CD14-positive monocyte (primary cell): ENCODE results near the gene BRDT. TPM values are rescaled to one million over a fixed set of nuclear protein-coding genes. Genes with fewer than 3 reads are reported as not detected.

Experiments used
- DNase-seq, 3 donors: peaks; one replicate each; pipeline ENCODE4 v3.0.0-alpha.2; 2011 to 2022
- H2AFZ ChIP-seq: 2 replicates; pipeline ENCODE4 v1.6.0; 2012; ENCODE audit warnings: mild to moderate bottlenecking, low read depth, low read length, inconsistent platforms; ENCODE audit not compliant: insufficient read depth, poor library complexity, severe bottlenecking
- H3K27ac ChIP-seq, 2 donors: 1 replicate in 1 of 2; 2 replicates in 1 of 2; pipeline ENCODE4 v1.5.1; 2012 to 2013; ENCODE audit warnings: low read length in 2 of 2, control low read depth in 1 of 2, inconsistent platforms in 1 of 2, low read depth in 1 of 2, mild to moderate bottlenecking in 1 of 2
- H3K27me3 ChIP-seq, 2 donors: one replicate each; pipeline versions ENCODE4 v1.6.0 to v1.6.1; 2011 to 2013; ENCODE audit warnings: low read length in 2 of 2; ENCODE audit not compliant: control insufficient read depth in 2 of 2, insufficient read depth in 2 of 2
- H3K36me3 ChIP-seq, 2 donors: replicated peaks in 1 of 2; 1 replicate in 1 of 2; 2 replicates in 1 of 2; pipeline versions ENCODE4 v1.5.1 to v1.6.1; 2012 to 2013; ENCODE audit warnings: low read length in 2 of 2, control low read depth in 1 of 2, inconsistent platforms in 1 of 2, mild to moderate bottlenecking in 1 of 2; ENCODE audit not compliant: insufficient read depth in 2 of 2, control insufficient read depth in 1 of 2
- H3K4me1 ChIP-seq, 2 donors: 1 replicate in 1 of 2; 2 replicates in 1 of 2; pipeline versions ENCODE4 v1.5.1 to v1.6.1; 2012 to 2013; ENCODE audit warnings: low read length in 2 of 2, control low read depth in 1 of 2, inconsistent platforms in 1 of 2, mild to moderate bottlenecking in 1 of 2, moderate library complexity in 1 of 2; ENCODE audit not compliant: insufficient read depth in 2 of 2, control insufficient read depth in 1 of 2
- H3K4me2 ChIP-seq: replicated peaks from 2 replicates; pipeline ENCODE3; 2012; ENCODE audit warnings: low read length, moderate library complexity, mild to moderate bottlenecking; ENCODE audit not compliant: poor library complexity, severe bottlenecking; ENCODE audit errors: extremely low read depth
- H3K4me3 ChIP-seq, 3 experiments: fragments of 200-600 bp in 1 of 3; sonication (generic) in 1 of 3; replicated peaks in 1 of 3; 1 replicate in 2 of 3; 2 replicates in 1 of 3; pipeline ENCODE4 v1.5.1; 2011 to 2013; ENCODE audit warnings: low read length in 3 of 3, mild to moderate bottlenecking in 3 of 3, control low read depth in 2 of 3, low read depth in 2 of 3, inconsistent platforms in 1 of 3, moderate library complexity in 1 of 3
- H3K79me2 ChIP-seq: 2 replicates; pipeline ENCODE4 v1.6.0; 2012; ENCODE audit warnings: mild to moderate bottlenecking, control low read depth, inconsistent platforms, low read length, moderate library complexity; ENCODE audit not compliant: insufficient read depth
- H3K9ac ChIP-seq: 2 replicates; pipeline ENCODE4 v1.6.0; 2017; ENCODE audit warnings: low read length, mild to moderate bottlenecking; ENCODE audit not compliant: insufficient read depth, poor library complexity, severe bottlenecking
- H3K9me3 ChIP-seq, 2 donors: replicated peaks in 1 of 2; 1 replicate in 1 of 2; 2 replicates in 1 of 2; pipeline versions ENCODE4 v1.5.1 to v1.6.1; 2012 to 2013; ENCODE audit warnings: low read length in 2 of 2, control low read depth in 1 of 2; ENCODE audit not compliant: control insufficient read depth in 1 of 2, insufficient read depth in 1 of 2
- H4K20me1 ChIP-seq: 2 replicates; pipeline ENCODE4 v1.6.0; 2012; ENCODE audit warnings: mild to moderate bottlenecking, low read length, control low read depth, moderate library complexity; ENCODE audit not compliant: insufficient read depth
- H3K27ac Mint-ChIP-seq, 7 donors: one replicate each; pipeline ENCODE4 v1.8.0; 2020; ENCODE audit warnings: mild to moderate bottlenecking in 7 of 7, mixed read lengths in 7 of 7, moderate library complexity in 6 of 7, inconsistent platforms in 2 of 7
- H3K27me3 Mint-ChIP-seq, 3 donors: one replicate each; pipeline ENCODE4 v1.8.0; 2021 to 2022; ENCODE audit warnings: low read depth in 3 of 3, mild to moderate bottlenecking in 3 of 3, mixed read lengths in 3 of 3, moderate library complexity in 3 of 3, inconsistent platforms in 1 of 3
- H3K36me3 Mint-ChIP-seq, 2 donors: one replicate each; pipeline ENCODE4 v1.8.0; 2020; ENCODE audit warnings: mixed read lengths in 2 of 2, inconsistent platforms in 1 of 2, mild to moderate bottlenecking in 1 of 2
- H3K4me1 Mint-ChIP-seq: one replicate; pipeline ENCODE4 v1.8.0; 2020; ENCODE audit warnings: mild to moderate bottlenecking, mixed read lengths
- H3K4me3 Mint-ChIP-seq, 2 donors: one replicate each; pipeline ENCODE4 v1.8.0; 2020; ENCODE audit warnings: mild to moderate bottlenecking in 2 of 2, mixed read lengths in 2 of 2, moderate library complexity in 1 of 2
- H3K9me3 Mint-ChIP-seq, 7 donors: one replicate each; pipeline ENCODE4 v1.8.0; 2020 to 2022; ENCODE audit warnings: mixed read lengths in 7 of 7, mild to moderate bottlenecking in 6 of 7, moderate library complexity in 6 of 7, inconsistent platforms in 2 of 7
- WGBS: methylation state at CpG from one replicate; pipeline ENCODE4 v1.1.5; 2013; ENCODE audit warnings: missing lambda C conversion rate; ENCODE audit not compliant: insufficient coverage; 5-methylcytosine and 5-hydroxymethylcytosine counted together
- intact Hi-C, 2 donors: fragments of 100-400 bp; cut with micrococcal nuclease; formaldehyde crosslinking; loops; one replicate each; pipeline versions ENCODE4 v1.15.0 to v1.15.1; 2023
- polyA plus RNA-seq, 3 donors: library from polyadenylated mRNA; depleted of rRNA in 1 of 3; unstranded in 2 of 3; stranded (reverse) in 1 of 3; fragments of 300-500 nt in 2 of 3; fragments of >200 nt in 1 of 3; fragmentation: Illumina TruSeq in 2 of 3; gene quantifications; 1 replicate in 2 of 3; 2 replicates in 1 of 3; pipeline ENCODE4 v1.2.3, GENCODE V29; 2012 to 2021
- TF ChIP-seq, protein P1 (sequence below): fragments of 200-600 bp; IDR thresholded peaks from one replicate; pipeline ENCODE4 v1.8.0; 2022; ENCODE audit warnings: antibody characterized with exemption, mild to moderate bottlenecking

The BRDT gene
- polyA plus RNA-seq, 3 donors = not detected

DNA sequence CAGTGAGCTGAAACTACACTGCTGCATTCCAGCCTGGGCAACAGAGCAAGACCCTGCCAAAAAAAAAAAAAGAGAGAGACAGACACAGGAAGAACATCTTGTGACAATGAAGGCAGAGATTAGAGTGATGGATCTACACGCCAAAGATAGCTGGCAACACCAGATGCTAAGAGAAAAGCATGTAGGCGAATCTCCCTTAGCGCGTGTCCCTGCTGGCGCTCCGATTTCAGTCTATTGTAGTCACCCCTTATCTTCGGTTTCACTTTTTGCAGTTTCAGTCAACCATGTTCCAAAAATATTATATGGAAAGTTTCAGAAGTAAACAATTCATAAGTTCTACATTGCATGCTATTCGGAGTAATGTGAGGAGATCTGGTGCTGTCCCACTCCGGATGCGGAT, 11.6 kb upstream of the BRDT start:
- no CpG with 5 or more reads among the region's 10 CpGs for WGBS

DNA sequence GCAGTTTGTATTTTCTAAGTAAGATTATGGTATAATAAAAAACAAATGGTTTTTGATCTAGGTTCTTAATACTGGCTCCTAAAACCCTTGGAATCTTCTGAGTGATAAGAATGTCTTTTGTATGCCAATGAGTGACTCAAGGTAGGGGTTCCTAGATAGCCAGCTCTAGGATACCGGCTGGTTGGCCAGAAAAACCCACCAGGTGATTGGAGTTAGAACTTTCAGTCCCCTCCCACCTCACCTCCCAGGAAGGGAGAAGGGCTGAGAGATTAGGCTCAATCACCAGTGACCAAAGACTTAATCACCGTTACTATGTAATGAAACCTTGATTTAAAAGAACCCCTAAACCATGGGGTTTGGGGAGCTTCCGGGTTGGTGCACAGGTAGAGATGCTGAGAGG, 8.7 kb upstream of the BRDT start:
- H3K27ac ChIP-seq = no peak overlapping the region
- H4K20me1 ChIP-seq = no peaks in the 10 kb centered on the region
- H3K36me3 Mint-ChIP-seq = no peaks in the 10 kb centered on the region
- no peak overlapping the region for H3K9ac ChIP-seq
- TF ChIP-seq, protein P1, sequence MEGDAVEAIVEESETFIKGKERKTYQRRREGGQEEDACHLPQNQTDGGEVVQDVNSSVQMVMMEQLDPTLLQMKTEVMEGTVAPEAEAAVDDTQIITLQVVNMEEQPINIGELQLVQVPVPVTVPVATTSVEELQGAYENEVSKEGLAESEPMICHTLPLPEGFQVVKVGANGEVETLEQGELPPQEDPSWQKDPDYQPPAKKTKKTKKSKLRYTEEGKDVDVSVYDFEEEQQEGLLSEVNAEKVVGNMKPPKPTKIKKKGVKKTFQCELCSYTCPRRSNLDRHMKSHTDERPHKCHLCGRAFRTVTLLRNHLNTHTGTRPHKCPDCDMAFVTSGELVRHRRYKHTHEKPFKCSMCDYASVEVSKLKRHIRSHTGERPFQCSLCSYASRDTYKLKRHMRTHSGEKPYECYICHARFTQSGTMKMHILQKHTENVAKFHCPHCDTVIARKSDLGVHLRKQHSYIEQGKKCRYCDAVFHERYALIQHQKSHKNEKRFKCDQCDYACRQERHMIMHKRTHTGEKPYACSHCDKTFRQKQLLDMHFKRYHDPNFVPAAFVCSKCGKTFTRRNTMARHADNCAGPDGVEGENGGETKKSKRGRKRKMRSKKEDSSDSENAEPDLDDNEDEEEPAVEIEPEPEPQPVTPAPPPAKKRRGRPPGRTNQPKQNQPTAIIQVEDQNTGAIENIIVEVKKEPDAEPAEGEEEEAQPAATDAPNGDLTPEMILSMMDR = no peak
- no peaks in the 10 kb centered on the region for H3K27me3 ChIP-seq
- H3K36me3 ChIP-seq = no peaks in the 10 kb centered on the region
- H3K4me1 ChIP-seq = no peaks in the 10 kb centered on the region
- peaks cover 0 to 5% of the 10 kb centered on the region in 2 donors for H3K9me3 ChIP-seq
- intact Hi-C loops = no loop called here
- no peak overlapping the region for H3K4me3 Mint-ChIP-seq
- no peak overlapping the region for H3K4me3 ChIP-seq
- H3K9me3 Mint-ChIP-seq = peaks cover 0 to 22% (median 13%) of the 10 kb centered on the region in 7 donors
- H3K27me3 Mint-ChIP-seq = no peaks in the 10 kb centered on the region
- H3K27ac Mint-ChIP-seq = no peak overlapping the region
- no peak for DNase-seq
- no peak overlapping the region for H2AFZ ChIP-seq
- H3K79me2 ChIP-seq = no peaks in the 10 kb centered on the region
- no CpG with 5 or more reads among the region's 3 CpGs for WGBS
- H3K4me1 Mint-ChIP-seq = no peaks in the 10 kb centered on the region
- H3K4me2 ChIP-seq = no peak overlapping the region

More for the DNA sequence above, 11.6 kb upstream of the BRDT start:
- no peaks in the 10 kb centered on the region for H3K79me2 ChIP-seq
- H4K20me1 ChIP-seq = no peaks in the 10 kb centered on the region
- H3K27me3 Mint-ChIP-seq = peaks cover 0 to 2% (median 0%) of the 10 kb centered on the region in 3 donors
- H3K4me1 ChIP-seq = no peaks in the 10 kb centered on the region
- no peak overlapping the region for H2AFZ ChIP-seq
- no peak overlapping the region for H3K4me3 Mint-ChIP-seq
- no peak for DNase-seq
- intact Hi-C loops = no loop called here
- H3K9me3 ChIP-seq = peaks cover 0 to 5% of the 10 kb centered on the region in 2 donors
- H3K9me3 Mint-ChIP-seq = peaks cover 0 to 22% (median 11%) of the 10 kb centered on the region in 7 donors
- H3K27ac Mint-ChIP-seq = no peak overlapping the region
- no peak overlapping the region for H3K9ac ChIP-seq
- no peak overlapping the region for H3K27ac ChIP-seq
- no peaks in the 10 kb centered on the region for H3K36me3 ChIP-seq
- H3K4me3 ChIP-seq = no peak overlapping the region
- no peaks in the 10 kb centered on the region for H3K4me1 Mint-ChIP-seq
- H3K27me3 ChIP-seq = no peaks in the 10 kb centered on the region
- no peak overlapping the region for H3K4me2 ChIP-seq
- no peaks in the 10 kb centered on the region for H3K36me3 Mint-ChIP-seq
- TF ChIP-seq, protein P1 = no peak
